ENCODE results near the gene KRT28.

The KRT28 gene

GRCh38 chr17:40796846-40797245 is 2.9 kb downstream of the KRT28 start:
- Histone ChIP-seq H3K4me1 (ENCODE audit: insufficient read depth, low read length) (no peaks in the 10 kb centered on the region), H3K4me3 (ENCODE audit: low read length) (no peak overlapping the region), H3K9me3 (ENCODE audit: insufficient read depth, low read depth, low read length) (no peaks in the 10 kb centered on the region), H3K27me3 (ENCODE audit: insufficient read depth, low read length) (peaks cover 36% of the 10 kb centered on the region), H3K9ac (ENCODE audit: low read depth, low read length) (no peak overlapping the region), H3K36me3 (ENCODE audit: insufficient read depth, low read depth, low read length) (no peaks in the 10 kb centered on the region), H3K27ac (ENCODE audit: low read length) (no peak overlapping the region)

- H3K36me3 ChIP-seq (ENCODE audit: insufficient read depth, low read depth, low read length): no peaks in the 10 kb centered on the region
- H3K27me3 ChIP-seq (ENCODE audit: insufficient read depth, low read length): peaks cover 20% of the 10 kb centered on the region
- H3K27ac ChIP-seq (ENCODE audit: low read length): no peak overlapping the region
- H3K9me3 ChIP-seq (ENCODE audit: insufficient read depth, low read depth, low read length): no peaks in the 10 kb centered on the region
- H3K9ac ChIP-seq (ENCODE audit: low read depth, low read length): no peak overlapping the region
- H3K4me3 ChIP-seq (ENCODE audit: low read length): no peak overlapping the region
- H3K4me1 ChIP-seq (ENCODE audit: insufficient read depth, low read length): no peaks in the 10 kb centered on the region
Observed at GRCh38 chr17:40795019-40795667, 4.6 kb downstream of the KRT28 start.

- Histone ChIP-seq H3K9me3 (ENCODE audit: insufficient read depth, low read depth, low read length) (no peaks in the 10 kb centered on the region), H3K9ac (ENCODE audit: low read depth, low read length) (no peak overlapping the region), H3K27ac (ENCODE audit: low read length) (no peak overlapping the region), H3K27me3 (ENCODE audit: insufficient read depth, low read length) (peaks cover 15% of the 10 kb centered on the region), H3K36me3 (ENCODE audit: insufficient read depth, low read depth, low read length) (no peaks in the 10 kb centered on the region), H3K4me1 (ENCODE audit: insufficient read depth, low read length) (no peaks in the 10 kb centered on the region), H3K4me3 (ENCODE audit: low read length) (no peak overlapping the region)
Observed at GRCh38 chr17:40794466-40794865, 5.3 kb downstream of the KRT28 start.

GRCh38 chr17:40793832-40794231 is 5.9 kb downstream of the KRT28 start:
- H3K36me3 ChIP-seq (ENCODE audit: insufficient read depth, low read depth, low read length): no peaks in the 10 kb centered on the region
- no peak overlapping the region for H3K9ac ChIP-seq (ENCODE audit: low read depth, low read length)
- H3K9me3 ChIP-seq (ENCODE audit: insufficient read depth, low read depth, low read length): no peaks in the 10 kb centered on the region
- H3K27ac ChIP-seq (ENCODE audit: low read length): no peak overlapping the region
- H3K4me1 ChIP-seq (ENCODE audit: insufficient read depth, low read length): no peaks in the 10 kb centered on the region
- H3K27me3 ChIP-seq (ENCODE audit: insufficient read depth, low read length): peaks cover 12% of the 10 kb centered on the region; the same call in 1 of the 2 replicates
- H3K4me3 ChIP-seq (ENCODE audit: low read length): no peak overlapping the region

- Histone ChIP-seq H3K9me3 (ENCODE audit: insufficient read depth, low read depth, low read length) (no peaks in the 10 kb centered on the region), H3K27ac (ENCODE audit: low read length) (no peak overlapping the region), H3K4me1 (ENCODE audit: insufficient read depth, low read length) (no peaks in the 10 kb centered on the region), H3K9ac (ENCODE audit: low read depth, low read length) (no peak overlapping the region), H3K27me3 (ENCODE audit: insufficient read depth, low read length) (peaks cover 12% of the 10 kb centered on the region; the same call in 1 of the 2 replicates), H3K4me3 (ENCODE audit: low read length) (no peak overlapping the region), H3K36me3 (ENCODE audit: insufficient read depth, low read depth, low read length) (no peaks in the 10 kb centered on the region)
Observed at GRCh38 chr17:40791787-40792436, 7.8 kb downstream of the KRT28 start.

- Histone ChIP-seq H3K27me3 (ENCODE audit: insufficient read depth, low read length) (peaks cover 12% of the 10 kb centered on the region; the same call in 1 of the 2 replicates), H3K4me3 (ENCODE audit: low read length) (no peak overlapping the region), H3K36me3 (ENCODE audit: insufficient read depth, low read depth, low read length) (no peaks in the 10 kb centered on the region), H3K4me1 (ENCODE audit: insufficient read depth, low read length) (no peaks in the 10 kb centered on the region), H3K9ac (ENCODE audit: low read depth, low read length) (no peak overlapping the region), H3K9me3 (ENCODE audit: insufficient read depth, low read depth, low read length) (no peaks in the 10 kb centered on the region), H3K27ac (ENCODE audit: low read length) (no peak overlapping the region)
Observed at GRCh38 chr17:40791111-40791510, 8.6 kb downstream of the KRT28 start.

- Histone ChIP-seq H3K9ac (ENCODE audit: low read depth, low read length) (no peak within 1 kb of the TSS), H3K9me3 (ENCODE audit: insufficient read depth, low read depth, low read length) (no peaks in the 10 kb centered on the region)
Observed at GRCh38 chr17:40782450-40782849, 17.3 kb downstream of the KRT28 start, which contains the start of gene KRT27. Gene KRT27 (minus strand): TSS chr17:40782550. CDS start chr17:40782493, 57 bp downstream.

GRCh38 chr17:40779181-40779909 is 20.4 kb downstream of the KRT28 start:
- H3K9me3 ChIP-seq (ENCODE audit: insufficient read depth, low read depth, low read length): no peaks in the 10 kb centered on the region
- H3K27ac ChIP-seq (ENCODE audit: low read length): no peak overlapping the region
- H3K4me1 ChIP-seq (ENCODE audit: insufficient read depth, low read length): no peaks in the 10 kb centered on the region
- H3K4me3 ChIP-seq (ENCODE audit: low read length): no peak overlapping the region
- H3K9ac ChIP-seq (ENCODE audit: low read depth, low read length): no peak overlapping the region
- peaks cover 19% of the 10 kb centered on the region for H3K27me3 ChIP-seq (ENCODE audit: insufficient read depth, low read length)
- H3K36me3 ChIP-seq (ENCODE audit: insufficient read depth, low read depth, low read length): no peaks in the 10 kb centered on the region

More at GRCh38 chr17:40782450-40782849, 17.3 kb downstream of the KRT28 start, which contains the start of gene KRT27:
- no peaks in the 10 kb centered on the region for H3K4me1 ChIP-seq (ENCODE audit: insufficient read depth, low read length)
- H3K36me3 ChIP-seq (ENCODE audit: insufficient read depth, low read depth, low read length): no peaks in the 10 kb centered on the region
- H3K4me3 ChIP-seq (ENCODE audit: low read length): no peak within 1 kb of the TSS
- H3K27ac ChIP-seq (ENCODE audit: low read length): no peak within 1 kb of the TSS
- H3K27me3 ChIP-seq (ENCODE audit: insufficient read depth, low read length): peaks cover 19% of the 10 kb centered on the region

GRCh38 chr17:40778461-40778860 is 21.3 kb downstream of the KRT28 start:
- H3K9me3 ChIP-seq (ENCODE audit: insufficient read depth, low read depth, low read length): no peaks in the 10 kb centered on the region
- H3K27ac ChIP-seq (ENCODE audit: low read length): no peak overlapping the region
- no peaks in the 10 kb centered on the region for H3K36me3 ChIP-seq (ENCODE audit: insufficient read depth, low read depth, low read length)
- H3K4me3 ChIP-seq (ENCODE audit: low read length): no peak overlapping the region
- no peak overlapping the region for H3K9ac ChIP-seq (ENCODE audit: low read depth, low read length)
- H3K27me3 ChIP-seq (ENCODE audit: insufficient read depth, low read length): peaks cover 19% of the 10 kb centered on the region
- no peaks in the 10 kb centered on the region for H3K4me1 ChIP-seq (ENCODE audit: insufficient read depth, low read length)

GRCh38 chr17:40777971-40778370 is 21.8 kb downstream of the KRT28 start:
- H3K9ac ChIP-seq (ENCODE audit: low read depth, low read length): no peak overlapping the region
- no peak overlapping the region for H3K4me3 ChIP-seq (ENCODE audit: low read length)
- H3K36me3 ChIP-seq (ENCODE audit: insufficient read depth, low read depth, low read length): no peaks in the 10 kb centered on the region
- H3K27ac ChIP-seq (ENCODE audit: low read length): no peak overlapping the region
- H3K9me3 ChIP-seq (ENCODE audit: insufficient read depth, low read depth, low read length): no peaks in the 10 kb centered on the region
- H3K4me1 ChIP-seq (ENCODE audit: insufficient read depth, low read length): no peaks in the 10 kb centered on the region
- H3K27me3 ChIP-seq (ENCODE audit: insufficient read depth, low read length): peaks cover 19% of the 10 kb centered on the region

GRCh38 chr17:40777459-40777858 is 22.3 kb downstream of the KRT28 start:
- H3K4me3 ChIP-seq (ENCODE audit: low read length): no peak overlapping the region
- H3K4me1 ChIP-seq (ENCODE audit: insufficient read depth, low read length): no peaks in the 10 kb centered on the region
- H3K27me3 ChIP-seq (ENCODE audit: insufficient read depth, low read length): peaks cover 19% of the 10 kb centered on the region
- H3K27ac ChIP-seq (ENCODE audit: low read length): no peak overlapping the region
- no peaks in the 10 kb centered on the region for H3K9me3 ChIP-seq (ENCODE audit: insufficient read depth, low read depth, low read length)
- no peak overlapping the region for H3K9ac ChIP-seq (ENCODE audit: low read depth, low read length)
- no peaks in the 10 kb centered on the region for H3K36me3 ChIP-seq (ENCODE audit: insufficient read depth, low read depth, low read length)

Measured in iPS-20b (cell line).